Right lobe of liver (tissue), 4 donors: Measurements from ENCODE around the gene MAPKAPK2.

ENCODE experiments used
- POLR2A ChIP-seq: fragments of 450-650 bp; IDR thresholded peaks from one replicate; pipeline ENCODE4 v1.6.1; 2017; ENCODE audit warnings: antibody characterized with exemption, mild to moderate bottlenecking
- TF ChIP-seq, protein P1 (sequence below), 4 donors: fragments of 200-600 bp in 3 of 4; fragments of 450-650 bp in 1 of 4; IDR thresholded peaks; one replicate each; pipeline versions ENCODE4 v1.5.1 to v1.8.0; 2016 to 2022; ENCODE audit warnings: antibody characterized with exemption in 4 of 4, mild to moderate bottlenecking in 2 of 4
- donor health status: DM: no; HTN: no; CAD: no.
- donor health status: DM: no; HTN: no; CAD: no.
- donor health status: DM: no; HTN: yes; CAD: no.

DNA sequence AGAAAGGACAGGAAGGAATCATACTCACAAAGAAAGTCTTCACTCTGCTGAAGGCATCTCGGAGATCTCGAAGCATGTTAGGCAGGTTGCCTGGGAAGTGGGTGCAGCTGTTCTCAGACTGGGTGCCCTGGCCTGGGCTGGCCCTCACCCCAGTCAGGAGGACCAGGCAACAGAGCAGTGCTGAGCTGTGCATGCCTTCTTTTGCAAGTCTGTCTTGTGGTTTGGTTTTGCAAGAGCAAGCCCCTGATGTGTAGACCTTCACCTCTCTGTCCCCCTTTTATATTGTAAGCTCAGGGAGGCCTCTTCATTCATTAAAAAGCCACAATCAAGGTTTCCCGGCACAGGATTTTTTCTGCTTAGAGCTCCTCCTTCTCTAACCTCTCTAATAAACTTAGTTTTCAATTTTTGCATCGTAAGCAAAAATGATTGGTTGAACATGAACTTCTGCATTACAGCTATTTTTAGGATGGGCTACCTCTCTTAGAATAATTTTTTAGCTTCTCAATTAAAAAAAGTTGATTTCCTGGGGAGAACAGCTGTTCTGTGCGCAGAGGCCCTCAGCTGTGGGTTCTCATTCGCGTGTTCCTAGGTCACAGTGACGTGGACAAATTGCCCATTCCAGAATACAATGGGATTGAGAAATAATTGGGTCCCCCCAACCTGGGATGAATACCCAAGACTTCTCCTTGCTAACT lies 87.7 kb downstream of the MAPKAPK2 start, which contains the start of gene IL10:
- TF ChIP-seq, protein P1, sequence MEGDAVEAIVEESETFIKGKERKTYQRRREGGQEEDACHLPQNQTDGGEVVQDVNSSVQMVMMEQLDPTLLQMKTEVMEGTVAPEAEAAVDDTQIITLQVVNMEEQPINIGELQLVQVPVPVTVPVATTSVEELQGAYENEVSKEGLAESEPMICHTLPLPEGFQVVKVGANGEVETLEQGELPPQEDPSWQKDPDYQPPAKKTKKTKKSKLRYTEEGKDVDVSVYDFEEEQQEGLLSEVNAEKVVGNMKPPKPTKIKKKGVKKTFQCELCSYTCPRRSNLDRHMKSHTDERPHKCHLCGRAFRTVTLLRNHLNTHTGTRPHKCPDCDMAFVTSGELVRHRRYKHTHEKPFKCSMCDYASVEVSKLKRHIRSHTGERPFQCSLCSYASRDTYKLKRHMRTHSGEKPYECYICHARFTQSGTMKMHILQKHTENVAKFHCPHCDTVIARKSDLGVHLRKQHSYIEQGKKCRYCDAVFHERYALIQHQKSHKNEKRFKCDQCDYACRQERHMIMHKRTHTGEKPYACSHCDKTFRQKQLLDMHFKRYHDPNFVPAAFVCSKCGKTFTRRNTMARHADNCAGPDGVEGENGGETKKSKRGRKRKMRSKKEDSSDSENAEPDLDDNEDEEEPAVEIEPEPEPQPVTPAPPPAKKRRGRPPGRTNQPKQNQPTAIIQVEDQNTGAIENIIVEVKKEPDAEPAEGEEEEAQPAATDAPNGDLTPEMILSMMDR (IDR thresholded peaks at IDR 0.05), result no peak
- no peak for TF ChIP-seq POLR2A
